AG09309 (cell line): ENCODE results near the gene RXRA.
A peak's percentile ranks its signal among the peaks of the same experiment; 100 is the strongest.

Source experiments
- DNase-seq: peaks from one replicate; pipeline ENCODE4 v3.0.0-alpha.2; 2010; ENCODE audit warnings: low read depth
- H3K4me3 ChIP-seq: 2 replicates; pipeline ENCODE4 v1.5.1; 2011; ENCODE audit warnings: mild to moderate bottlenecking, low read depth, low read length, moderate library complexity; ENCODE audit not compliant: control insufficient read depth
- TF ChIP-seq, protein P1 (sequence below): IDR thresholded peaks from 2 replicates; pipeline ENCODE4 v1.5.1; 2011; ENCODE audit warnings: mild to moderate bottlenecking, low read depth, low read length, inconsistent platforms; ENCODE audit not compliant: insufficient read depth, control insufficient read depth; ENCODE audit errors: missing control alignments

The RXRA gene

DNA sequence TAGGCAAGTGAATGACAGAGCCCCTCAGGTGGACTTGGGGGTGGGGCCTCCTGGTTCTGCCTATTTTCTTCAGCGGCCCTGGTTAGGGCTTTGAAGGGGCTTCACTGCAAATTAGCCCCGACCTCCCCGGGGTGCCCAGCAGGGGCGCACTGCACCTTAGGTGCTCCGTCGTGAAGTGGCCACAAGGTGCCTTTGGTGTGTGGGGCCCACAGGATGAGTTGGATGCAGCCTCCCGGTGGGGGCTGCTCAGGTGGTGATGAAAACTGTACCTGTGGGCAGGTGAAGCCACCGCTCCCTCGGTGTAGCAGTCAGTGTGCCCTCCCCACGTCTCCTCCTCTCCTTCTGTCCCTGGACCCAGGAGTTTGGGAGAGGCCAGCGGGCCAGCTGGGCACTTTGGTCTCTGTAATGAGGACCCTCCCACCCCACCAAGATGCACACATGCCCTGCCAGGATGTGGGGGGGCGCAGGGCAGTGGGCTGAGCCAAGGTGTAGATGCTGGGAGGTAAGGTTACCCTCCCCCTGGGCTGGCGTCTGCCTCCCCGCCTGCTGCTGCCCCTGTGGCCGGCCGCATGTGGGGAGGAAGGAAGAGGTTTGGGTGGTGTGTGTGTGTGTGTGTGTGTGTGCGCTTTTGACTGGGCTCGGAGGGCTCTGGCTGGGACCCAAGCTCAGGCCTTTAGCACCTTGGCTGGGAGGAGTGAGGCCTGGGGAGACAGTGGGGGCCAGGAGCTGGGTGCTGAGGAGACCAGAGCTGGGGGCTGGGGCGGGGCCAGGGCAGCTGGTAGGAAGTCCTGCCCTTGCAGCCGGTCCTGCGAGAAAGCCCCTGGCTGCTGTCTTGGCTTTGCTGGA is 55.6 kb downstream of the RXRA start:
- DNase-seq, result no peak
- no peak overlapping the region for H3K4me3 ChIP-seq
- TF ChIP-seq, protein P1, sequence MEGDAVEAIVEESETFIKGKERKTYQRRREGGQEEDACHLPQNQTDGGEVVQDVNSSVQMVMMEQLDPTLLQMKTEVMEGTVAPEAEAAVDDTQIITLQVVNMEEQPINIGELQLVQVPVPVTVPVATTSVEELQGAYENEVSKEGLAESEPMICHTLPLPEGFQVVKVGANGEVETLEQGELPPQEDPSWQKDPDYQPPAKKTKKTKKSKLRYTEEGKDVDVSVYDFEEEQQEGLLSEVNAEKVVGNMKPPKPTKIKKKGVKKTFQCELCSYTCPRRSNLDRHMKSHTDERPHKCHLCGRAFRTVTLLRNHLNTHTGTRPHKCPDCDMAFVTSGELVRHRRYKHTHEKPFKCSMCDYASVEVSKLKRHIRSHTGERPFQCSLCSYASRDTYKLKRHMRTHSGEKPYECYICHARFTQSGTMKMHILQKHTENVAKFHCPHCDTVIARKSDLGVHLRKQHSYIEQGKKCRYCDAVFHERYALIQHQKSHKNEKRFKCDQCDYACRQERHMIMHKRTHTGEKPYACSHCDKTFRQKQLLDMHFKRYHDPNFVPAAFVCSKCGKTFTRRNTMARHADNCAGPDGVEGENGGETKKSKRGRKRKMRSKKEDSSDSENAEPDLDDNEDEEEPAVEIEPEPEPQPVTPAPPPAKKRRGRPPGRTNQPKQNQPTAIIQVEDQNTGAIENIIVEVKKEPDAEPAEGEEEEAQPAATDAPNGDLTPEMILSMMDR, result peak; percentile 4

DNA sequence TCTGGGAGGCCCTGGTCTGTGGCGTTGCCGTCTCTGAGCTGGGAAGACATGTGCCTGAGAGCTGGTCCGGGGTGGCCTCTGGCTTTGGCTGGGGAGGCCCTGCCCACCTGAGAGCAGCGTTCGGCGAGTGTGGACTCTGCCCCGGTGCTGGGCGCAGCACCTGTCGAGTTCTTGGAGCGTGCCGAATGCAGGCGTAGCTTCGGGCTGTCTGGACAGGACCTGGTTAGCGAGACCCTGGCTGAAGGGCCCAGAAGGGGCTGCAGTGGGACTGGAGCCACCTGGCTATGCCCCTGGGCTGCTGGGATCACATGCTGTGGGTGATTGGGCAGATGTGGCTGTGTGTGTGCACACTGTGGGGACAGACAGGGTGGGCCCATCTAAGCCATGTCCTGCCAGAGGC is 56.5 kb downstream of the RXRA start:
- DNase-seq, result no peak
- TF ChIP-seq, protein P1, result no peak

DNA sequence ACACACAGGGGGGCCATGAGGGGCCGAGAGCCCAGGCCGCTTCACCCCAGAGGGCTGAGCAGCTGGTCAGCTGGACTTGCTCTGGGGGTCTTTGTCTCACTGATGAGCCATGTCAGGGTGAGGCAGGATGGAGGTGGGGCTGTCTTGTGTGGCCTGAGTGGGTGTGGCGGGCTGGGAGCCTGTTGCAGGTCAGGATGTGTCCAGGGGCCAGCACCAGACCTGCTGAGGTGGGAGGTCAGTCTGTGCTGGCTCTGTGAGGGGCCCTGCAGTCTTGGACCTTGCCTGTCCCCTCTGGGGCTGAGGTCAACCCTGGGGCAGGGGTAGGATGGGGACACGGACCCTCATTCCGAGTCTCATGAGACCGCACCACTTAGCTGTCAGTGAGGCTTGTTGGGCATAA is 56.9 kb downstream of the RXRA start:
- H3K4me3 ChIP-seq, result no peak overlapping the region
- DNase-seq, result no peak
- TF ChIP-seq, protein P1, result no peak

More for the DNA sequence above, 56.5 kb downstream of the RXRA start:
- no peak overlapping the region for H3K4me3 ChIP-seq

DNA sequence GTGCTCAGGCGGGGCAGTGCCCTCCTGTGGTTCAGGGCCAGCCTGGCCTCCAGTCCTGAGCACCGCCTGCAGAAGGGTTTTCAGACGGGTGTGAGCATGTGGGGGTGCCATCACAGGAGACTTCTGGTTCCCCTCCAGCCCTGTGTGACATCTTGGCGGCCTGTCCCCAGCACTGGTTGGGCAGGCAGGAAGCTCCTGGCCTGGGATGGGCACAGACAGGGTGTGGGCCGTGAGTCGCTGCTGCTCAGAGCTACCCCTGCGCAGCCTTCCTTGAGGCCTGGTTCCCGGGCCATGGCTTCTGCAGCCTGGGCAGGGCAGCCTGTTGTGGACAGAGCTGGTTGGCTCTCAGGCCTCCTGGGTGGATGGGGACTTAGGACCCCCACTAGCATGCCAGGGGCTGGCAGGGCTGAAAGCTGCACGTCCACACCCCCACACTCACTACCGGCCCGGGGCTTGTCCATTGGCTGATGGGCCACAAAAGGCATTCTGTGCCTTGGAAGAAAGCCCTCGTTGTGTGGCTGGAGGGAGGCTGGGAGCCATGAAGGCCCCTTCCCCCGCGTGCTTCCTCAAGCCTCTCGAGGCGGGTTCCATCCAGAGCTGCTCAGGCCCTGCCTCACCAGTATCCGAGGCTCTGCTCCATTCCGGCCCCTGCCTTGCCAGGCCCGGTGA is 58.7 kb downstream of the RXRA start:
- H3K4me3 ChIP-seq, result no peak overlapping the region
- TF ChIP-seq, protein P1, result no peak
- no peak for DNase-seq

DNA sequence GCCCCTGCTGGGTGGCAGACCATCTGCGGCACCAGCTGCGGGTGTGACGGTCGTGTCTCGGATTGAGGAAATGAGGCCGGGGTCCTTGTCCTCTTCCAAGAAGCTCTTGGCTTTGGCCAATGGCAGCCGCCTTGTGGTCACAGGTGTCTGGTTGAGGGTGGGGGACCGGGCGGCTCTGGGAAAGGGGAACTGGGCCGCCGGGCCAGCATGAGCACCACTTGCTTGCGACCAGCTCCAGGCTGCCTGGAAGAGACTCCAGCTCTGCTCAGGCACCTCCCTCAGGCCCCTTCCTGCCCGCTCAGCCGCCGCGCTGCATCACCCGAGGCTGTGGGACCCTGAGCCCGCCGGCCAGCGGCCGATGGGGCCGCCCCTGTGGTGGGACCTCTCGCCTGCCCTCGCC is 59.7 kb downstream of the RXRA start:
- no peak for DNase-seq
- H3K4me3 ChIP-seq, result no peak overlapping the region
- TF ChIP-seq, protein P1, result no peak

DNA sequence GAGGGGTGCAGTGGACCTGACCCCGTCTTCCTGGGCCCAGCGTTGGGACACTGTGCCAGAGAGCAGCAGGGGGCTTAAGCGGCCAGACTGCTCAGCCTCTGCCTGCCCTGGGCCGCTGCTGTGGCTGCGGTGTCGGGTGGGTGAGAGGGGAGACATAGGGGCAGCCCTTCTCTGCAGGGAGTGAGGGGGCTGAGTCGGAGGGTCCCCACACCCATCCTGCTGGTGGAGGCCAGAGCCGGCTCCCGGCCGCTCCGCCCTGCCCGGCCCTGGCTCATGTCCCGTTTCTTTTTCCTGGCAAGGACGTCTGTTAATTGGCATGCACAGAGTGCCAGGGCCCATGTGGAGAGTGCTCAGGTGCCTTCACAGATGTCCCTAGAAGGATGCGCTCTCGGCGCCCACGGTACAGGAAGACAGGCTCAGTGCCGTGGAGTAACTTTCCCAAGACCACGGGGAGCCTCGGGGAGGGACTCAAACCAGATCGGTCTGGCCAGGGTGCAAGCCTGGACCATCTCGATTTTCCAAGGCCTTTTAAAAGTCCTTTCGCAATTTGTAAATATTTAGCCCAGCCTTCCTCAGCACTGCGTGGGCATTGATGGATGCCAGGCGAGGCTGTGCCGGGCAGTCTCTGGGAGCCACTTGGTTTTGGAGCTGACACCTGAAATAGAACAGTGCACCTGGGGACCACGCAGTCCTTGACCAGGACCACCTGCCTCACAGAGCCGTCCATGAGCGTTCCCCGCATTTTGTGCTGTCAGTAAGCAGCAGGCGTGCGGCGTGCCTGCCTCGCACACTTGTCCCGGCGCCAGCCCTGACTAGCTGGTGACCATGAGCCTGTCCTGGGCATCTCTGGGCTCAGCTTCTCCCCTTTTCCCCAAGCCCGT is 60.9 kb downstream of the RXRA start:
- TF ChIP-seq, protein P1, result no peak
- H3K4me3 ChIP-seq, result no peak overlapping the region
- no peak for DNase-seq
